Measurements from ENCODE around the gene UQCC5.

DNA sequence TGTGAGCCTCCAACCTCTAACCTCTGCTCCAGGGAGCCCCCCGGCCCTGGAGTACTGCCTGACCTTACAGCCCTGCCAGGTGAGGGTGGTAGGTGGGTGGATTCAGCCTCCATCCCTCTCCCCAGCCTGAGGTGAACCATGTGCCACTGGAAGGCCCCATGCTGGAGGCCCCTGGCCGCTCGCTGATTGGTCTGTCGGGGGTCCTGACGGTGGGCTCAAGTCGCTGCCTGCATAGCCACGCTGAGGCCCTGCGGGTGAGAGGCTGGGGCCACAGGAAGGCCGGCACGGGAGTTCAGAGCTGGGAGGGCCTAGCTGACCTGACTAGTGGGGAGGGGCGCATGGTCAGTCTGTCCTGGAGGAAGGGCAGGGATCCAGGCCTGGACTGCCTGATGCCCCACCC lies 21.8 kb upstream of the UQCC5 start:
- TF ChIP-seq CTCF (IDR thresholded peaks at IDR 0.05) (no peak), POLR2A (IDR thresholded peaks at IDR 0.05) (no peak)
